Stimulated activated CD8-positive, alpha-beta memory T cell treated with anti-CD3 and anti-CD28 coated beads, Interleukin-7, amount 100 ng/mL, for 24 hours (primary cell): ENCODE data around the gene UBAC2.

Experiments
- DNase-seq: peaks from one replicate; pipeline ENCODE4 v3.0.0-alpha.2; 2020; ENCODE audit warnings: low read depth

Gene UBAC2, protein sequence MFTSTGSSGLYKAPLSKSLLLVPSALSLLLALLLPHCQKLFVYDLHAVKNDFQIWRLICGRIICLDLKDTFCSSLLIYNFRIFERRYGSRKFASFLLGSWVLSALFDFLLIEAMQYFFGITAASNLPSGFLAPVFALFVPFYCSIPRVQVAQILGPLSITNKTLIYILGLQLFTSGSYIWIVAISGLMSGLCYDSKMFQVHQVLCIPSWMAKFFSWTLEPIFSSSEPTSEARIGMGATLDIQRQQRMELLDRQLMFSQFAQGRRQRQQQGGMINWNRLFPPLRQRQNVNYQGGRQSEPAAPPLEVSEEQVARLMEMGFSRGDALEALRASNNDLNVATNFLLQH

DNA sequence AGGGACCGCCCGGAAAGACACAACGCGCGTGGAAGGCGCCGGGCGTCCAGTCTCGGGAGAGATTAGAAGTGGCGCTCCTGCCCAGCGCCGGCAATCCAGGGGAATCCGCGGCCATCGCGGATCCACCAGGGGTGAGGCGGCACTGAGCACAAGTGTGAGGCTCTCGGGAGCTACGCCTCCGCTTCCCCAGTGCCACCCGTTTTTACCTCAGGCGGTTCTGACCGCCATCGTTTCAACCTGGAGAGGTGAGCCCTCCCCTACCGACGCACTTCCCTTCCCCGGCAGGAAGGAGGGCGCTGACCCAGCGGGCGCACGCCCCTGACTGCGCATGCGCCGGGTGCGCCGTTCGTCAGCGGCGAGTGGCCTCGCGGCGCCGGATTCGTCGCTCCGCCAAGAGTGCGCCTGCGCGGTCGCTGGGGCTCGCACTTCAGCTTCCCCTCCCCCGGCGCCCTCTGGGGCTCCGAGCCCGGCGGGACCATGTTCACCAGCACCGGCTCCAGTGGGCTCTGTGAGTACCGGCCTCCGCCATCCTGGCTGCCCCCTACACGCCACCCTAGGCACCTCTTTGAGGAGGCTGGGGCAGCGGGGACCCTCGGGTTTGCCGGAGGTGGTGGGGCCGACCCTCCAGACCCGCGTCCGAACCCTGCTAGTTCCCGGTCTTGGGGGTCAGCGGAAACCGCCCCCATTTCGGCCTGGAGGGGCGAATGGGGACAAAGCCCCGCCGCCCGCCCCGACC, at the start of gene UBAC2:
Gene UBAC2, plus strand, starts transcription at position 423 of the 736 bp plus-strand sequence. Its CDS starts 55 bp downstream, at position 478.
- DNase-seq = peak; percentile 88

DNA sequence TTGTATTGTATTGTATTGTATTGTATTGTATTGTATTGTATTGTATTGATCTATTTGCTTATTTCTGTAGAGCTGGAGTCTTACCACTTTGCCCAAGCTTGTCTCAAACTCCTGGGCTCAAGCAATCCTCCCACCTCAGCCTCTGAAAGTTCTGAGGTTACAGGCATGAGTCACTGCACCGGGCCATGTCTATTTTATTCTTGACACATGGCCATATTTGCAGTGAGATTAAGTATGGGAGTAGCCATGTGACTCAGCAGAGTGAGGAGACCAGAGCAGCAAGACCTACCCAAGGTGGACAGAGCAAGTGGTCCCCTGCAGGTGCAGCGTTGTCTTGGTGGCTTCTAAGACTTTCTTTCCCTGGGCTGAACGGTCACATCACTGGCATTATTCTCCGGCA, 49.1 kb upstream of the UBAC2 start:
- no peak for DNase-seq

DNA sequence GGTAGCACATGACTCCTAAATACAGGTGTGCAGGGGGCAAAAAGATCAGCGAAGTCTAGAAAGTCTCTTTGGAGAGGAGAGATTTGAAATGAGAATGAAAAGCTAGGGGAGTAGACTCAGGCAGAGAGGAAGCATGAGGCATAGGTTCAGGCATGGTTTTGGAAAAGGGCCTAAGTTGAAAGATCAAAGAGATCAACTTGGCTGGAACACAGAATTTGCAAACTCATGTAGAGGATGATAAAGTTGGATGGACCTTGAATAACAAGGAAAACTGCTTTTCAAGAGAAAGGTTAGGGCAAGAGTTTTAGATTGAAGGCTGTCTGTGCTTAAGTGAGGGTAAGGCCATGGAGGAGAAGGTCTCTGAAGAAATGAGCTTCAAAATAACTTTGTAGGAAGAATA, 47.4 kb upstream of the UBAC2 start:
- no peak for DNase-seq

DNA sequence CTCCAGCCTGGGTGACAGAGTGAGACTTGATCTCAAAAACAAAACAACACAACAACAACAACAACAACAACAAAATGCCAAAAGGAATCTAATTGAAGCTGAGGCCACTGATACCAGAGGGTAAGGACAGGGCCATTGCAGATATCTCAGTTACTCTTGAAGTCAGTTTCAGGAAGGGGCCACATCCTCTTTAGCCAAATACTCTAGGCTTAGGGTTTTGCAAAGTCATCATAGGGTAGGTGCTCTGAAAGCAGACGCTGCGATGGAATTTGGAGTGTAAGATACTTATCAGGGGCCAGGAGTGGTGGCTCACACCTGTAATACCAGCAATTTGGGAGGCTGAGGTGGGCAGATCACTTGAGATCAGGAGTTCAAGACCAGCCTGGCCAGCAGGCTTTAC, 46.6 kb upstream of the UBAC2 start:
- DNase-seq = no peak

DNA sequence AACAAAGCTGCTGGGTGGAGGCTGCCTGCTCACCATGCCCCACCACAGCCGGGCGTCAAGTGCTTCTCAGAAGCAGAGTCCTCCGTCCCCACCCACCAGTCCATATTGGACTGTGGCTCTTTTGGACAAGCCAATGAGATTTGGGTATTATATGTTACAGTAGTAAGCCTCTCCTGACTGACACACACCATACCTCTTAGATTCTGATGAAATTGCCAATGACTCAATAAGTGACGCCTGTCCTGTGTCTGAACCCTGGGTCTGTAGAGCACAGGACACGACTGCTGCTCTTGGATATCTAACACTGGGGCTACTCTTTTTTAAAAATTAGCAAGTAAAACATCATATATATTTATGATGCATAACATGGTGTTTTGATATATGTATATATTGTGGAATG, 44.8 kb upstream of the UBAC2 start:
- DNase-seq = no peak

DNA sequence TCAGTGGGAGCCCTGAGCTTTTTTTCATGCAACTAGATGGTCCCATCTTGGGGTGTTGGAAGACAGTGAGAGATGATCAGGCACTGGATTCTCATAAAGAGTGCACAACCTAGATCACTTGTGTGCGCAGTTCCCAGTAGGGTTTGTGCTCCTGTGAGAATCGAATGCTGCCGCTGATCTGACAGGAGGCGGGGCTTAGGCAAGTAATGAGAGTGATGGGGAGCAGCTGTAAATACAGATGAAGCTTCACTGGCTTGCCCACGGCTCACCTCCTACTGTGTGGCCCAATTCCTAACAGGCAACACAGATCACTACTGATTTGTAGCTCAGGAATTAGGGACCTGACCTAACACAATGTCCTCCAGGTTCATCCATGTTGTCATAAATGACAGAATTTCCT, 43.6 kb upstream of the UBAC2 start:
- DNase-seq = no peak

DNA sequence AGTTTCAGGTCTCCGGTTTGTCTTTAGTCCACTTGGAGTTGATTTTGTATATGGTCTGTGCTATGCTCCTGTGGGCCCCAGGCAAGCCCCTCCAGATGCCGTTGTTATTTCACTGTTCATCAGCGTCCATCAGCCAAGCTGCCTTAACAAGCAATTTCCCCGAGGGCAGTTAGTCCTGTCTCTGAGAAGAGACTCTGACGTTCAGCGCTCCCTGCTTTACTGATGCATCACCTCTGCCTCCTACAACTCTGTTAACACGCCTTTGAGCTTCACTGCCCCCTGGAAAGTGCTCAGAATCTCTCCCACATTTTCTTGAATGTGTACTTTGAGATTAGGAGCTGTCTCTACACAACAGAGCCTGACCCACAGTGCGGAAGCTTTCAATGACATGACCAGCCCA, 41.8 kb upstream of the UBAC2 start:
- no peak for DNase-seq

DNA sequence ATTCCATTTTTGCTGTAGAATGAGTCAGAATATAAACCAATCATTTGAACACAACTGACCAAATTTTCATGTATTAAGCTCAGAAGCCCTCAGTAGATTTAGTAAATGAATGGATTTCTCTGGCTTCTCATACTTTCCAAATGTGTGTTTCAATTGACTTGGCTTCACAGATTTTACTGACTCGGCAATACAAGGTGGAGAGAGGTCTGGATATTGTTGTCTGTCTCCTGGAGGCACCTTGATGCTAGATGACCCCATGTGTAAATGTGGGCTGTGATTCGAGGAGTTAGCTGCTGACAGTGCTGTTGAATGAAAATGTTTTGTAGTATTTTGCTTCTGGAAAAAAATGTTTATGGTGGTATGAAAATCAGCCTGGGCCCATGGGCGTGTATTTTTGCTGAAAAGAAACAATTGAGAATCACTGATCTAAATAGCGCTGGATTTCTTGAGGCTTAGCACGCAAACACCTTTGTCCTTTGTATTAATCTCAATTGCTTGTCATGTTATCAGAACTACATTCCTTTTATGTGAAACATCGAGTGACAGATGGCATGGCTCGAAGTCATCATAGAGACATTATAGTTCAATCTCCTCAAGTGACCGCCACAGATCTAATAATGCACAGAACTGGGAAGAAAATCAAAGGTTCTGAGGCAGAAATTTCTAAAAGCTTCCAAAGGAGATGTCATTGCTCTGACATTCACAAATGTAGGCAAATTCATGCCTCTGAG, 41.2 kb upstream of the UBAC2 start:
- DNase-seq = no peak

DNA sequence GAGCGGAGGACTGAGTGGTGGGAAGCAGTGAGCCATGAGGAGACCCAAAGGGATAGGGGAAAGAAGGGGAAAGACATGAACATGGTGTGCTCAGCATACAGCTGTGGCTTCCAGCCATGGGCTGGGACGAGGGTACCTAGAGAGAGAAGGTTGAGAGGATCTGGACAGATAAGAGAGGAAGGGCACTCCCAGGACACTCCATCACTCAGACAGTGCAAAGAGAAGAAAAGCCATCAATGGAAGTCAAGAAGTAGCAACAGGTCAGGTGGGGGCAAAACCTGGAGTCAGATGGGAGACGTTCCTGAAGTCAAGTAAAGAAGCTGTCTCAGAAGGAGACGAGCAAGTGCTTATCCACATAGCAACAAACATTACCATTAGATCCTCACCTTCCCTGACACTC, 40.2 kb upstream of the UBAC2 start:
- no peak for DNase-seq

DNA sequence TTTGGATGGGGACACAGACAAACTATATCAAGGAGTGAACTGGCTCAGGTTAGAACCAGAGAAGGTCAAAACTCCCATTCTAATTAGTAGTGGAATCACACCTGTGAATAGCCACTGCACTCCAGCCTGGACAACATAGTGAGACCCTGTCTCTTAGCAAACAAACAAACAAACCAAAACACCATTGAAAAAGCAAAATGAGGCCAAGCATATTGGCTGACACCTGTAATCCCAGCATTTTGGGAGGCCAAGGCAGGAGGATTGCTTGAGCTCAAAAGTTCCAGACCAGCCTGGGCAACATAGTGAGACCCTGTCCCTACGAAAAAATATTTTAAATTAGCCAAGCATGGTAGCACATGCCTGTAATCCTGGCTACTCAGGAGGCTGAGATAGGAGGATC, 39.1 kb upstream of the UBAC2 start:
- no peak for DNase-seq

DNA sequence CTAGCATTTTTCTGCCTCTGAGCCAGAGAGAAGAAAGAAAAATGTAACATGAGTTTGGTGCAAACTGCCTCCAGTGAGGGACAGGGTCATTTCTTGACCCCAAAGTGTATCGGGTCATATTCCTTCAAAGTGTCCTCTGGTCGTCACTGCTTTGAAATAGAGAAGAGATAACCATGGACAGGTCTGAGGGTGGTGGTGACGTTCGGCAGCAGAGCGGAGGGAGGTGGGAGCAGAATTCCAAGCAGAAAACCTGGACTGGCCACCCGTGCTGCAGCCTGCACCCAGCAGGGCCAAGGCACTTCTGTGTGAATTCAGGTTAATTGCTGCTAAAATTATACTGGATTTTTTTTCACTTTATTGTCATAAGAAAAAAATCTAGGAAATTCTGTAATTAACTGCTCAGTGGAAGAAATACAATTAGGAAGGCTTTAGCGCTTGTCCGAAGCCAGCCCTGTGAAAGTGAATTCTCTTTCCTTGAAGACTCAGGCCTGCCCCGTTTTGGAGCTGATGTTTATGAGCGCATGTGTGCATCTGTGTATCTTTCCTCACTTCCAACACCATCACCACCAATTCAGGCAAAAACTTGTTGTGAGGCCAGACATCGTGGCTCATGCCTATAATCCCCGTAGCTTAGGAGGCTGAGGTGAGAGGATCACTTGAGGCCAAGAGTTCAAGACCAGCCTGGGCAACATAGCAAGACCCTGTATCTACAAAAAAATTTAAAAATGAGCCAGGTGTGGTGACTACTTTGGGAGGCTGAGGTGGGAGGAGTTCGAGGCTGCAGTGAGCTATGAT, 37.9 kb upstream of the UBAC2 start:
- no peak for DNase-seq

DNA sequence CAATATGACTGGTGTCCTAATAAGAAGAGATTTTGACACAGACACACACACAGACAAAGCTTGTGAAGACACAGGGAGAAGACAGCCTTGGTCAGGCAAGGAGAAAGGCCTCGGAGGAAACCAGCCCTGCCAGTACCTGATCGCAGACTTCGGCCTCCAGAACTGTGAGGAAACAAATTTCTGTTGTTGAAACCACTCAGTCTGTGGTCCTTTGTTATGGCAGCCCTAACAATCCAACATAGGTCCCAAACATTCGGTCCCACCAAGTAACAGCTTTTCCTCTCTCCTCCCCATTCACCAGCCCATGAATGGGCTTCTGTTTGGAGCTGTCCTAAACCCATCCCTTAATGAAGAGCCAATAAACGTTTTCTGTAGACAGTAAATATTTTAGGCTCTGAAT, 36.4 kb upstream of the UBAC2 start:
- DNase-seq = no peak

DNA sequence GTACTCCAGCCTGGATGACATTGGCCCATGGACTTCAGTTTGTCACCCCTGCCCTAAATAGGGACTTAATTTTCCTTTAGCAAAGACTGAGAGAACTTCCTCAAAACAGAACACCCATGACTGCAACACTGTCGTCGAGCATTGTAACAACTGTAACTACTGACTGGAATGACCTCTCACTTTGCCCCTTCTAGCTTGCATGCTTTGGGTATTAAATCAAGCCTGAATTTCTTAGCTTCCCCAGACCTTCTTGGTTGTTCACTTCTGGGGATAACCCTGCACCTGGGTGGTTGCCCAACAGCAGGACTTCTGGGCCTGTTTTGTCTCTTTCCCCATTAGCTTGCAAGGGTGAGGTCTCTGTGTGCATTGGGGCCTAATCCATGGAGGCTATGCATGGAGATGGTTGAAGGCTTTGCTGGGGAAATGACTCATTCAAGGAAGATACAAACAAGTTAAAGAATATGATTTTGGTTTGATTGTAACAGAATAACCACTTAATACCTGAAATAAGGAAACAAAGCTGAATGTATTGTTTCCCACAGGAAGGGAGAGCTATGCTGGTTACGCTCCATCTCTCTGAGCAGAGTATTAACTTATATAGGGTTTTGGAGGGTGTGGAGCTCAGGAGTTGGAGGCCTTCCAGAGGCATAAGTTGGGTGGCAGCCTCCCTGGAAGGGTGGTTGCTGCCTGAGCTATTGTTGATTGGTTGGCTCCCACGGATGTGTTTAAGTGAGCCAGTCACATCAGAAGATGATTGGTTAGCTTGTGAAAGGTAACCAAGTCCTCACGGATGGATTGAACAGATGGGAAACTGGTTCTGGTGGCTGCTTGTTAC, 34.7 kb upstream of the UBAC2 start:
- DNase-seq = no peak

DNA sequence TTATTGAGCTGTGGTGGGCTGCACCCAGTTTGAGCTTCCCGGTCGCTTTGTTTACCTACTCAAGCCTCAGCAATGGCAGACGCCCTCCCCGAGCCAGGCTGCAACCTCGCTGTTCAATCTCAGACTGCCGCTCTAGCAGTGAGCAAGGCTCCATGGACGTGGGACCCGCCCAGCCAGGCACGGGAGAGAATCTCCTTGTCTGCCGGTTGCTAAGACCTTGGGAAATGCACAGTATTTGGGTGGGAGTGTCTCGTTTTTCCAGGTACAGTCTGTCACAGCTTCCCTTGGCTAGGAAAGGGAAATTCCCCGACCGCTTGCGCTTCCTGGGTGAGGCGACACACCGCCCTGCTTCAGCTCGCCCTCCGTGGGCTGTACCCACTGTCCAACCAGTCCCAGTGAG, 27.7 kb upstream of the UBAC2 start:
- no peak for DNase-seq

DNA sequence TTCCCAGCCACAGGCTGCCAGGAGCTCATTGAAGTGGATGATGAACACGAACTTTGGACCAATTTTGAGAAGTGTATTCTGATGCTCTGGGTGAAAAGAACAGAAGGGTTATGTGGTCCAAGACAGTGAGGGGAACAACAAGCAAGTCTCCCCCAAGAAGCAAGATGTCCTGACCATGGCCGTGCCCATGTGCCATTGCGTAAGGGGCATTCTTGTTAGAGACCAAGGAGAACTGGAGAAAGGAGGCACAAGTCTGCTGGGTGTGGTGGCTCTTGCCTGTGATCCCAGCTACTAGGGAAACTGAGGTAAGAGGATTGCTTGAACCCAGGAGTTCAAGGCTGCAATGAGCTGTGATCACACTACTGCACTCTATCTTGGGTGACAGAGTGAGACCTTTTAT, 27.0 kb upstream of the UBAC2 start:
- DNase-seq = no peak

DNA sequence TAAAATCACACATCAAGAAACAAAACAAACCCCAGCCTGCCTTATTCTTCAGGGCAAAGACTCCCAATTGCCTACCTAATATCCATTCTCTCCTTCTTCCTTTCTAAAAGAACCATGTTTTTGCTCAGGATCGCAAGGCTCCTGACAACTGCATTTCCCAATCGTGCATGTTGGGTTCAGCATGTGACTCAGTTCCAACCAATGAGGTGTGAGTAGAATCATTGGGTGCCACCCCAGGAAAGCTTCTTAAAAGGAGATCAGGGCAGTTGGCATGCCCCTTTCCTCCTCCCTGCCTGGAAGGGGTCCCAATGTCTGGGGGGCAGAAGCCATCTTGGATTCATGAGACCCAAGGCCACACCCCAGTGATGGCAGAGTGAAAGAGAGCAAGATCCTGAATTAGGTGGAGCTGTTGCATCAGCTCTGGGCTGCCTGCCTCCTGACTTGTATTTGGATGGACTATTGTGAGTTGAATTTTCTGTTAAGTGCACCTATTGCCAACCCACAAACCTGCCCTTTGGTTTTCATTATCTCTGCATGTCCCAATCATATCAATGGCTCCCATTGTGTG, 26.0 kb upstream of the UBAC2 start:
- DNase-seq = no peak

DNA sequence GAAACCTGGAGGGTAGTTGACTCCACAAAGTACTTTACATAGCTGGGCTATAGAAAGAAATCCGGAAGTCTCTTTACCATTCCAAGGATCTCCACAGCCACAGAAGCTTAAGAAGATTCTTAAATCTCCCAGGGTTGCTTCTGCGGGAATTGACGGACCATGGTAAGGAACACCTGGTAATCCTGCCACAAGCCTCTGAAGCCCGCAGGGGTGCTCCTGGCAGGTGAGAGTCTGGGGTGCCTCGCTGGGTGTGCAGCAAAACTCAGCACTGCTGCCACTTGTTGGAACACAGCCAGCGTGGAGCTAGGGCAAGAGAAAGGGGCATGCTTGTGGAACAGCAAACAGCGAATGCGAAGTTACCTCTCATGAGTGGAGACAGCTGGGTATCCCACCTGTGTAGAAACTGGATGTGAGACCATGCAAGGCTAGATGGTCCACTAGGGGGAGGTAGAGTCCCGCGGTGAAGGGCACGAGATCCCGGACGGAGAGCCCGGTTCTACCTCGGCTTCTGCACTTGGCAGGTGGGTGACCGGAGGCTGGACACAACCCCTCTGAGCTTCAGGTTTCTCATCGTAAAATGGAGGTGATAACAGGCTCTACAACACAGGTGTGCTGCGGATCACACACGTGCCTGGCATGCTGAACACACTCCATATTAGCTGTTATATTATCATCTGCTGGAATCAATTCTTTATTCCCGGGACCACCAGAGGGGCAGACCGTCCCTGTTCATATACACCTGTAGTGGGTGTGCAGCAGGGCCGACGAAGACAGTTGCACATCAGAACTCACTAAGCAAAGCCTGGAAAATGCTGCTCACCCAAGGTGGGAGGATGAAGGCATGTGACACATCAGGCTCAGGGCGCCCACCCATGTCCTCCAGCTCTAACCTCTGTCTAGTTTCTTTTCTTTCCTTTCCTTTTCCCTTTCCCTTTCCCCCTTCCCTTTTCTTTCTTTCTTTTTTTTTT, 24.1 kb upstream of the UBAC2 start:
- peak; percentile 51 for DNase-seq

DNA sequence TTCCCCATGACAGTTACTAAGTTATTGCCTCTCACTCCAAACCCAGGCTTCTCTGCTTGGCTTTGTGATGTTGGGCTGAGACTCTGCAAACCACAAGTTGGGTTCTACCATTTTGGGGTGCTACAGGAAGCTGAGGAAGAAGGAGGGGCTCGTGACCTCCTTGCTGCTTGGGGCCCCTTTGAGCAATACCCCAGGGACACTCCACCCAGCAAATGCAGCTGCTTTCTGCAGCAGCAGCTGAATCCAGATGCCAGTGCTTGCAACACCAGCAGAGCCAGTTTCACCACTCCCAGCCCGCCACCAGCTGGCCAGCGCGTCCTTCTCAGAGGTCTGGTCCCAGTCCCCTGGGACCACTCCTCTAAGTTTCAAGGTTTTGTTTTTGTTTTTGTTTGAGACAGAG, 22.0 kb upstream of the UBAC2 start:
- DNase-seq = no peak

DNA sequence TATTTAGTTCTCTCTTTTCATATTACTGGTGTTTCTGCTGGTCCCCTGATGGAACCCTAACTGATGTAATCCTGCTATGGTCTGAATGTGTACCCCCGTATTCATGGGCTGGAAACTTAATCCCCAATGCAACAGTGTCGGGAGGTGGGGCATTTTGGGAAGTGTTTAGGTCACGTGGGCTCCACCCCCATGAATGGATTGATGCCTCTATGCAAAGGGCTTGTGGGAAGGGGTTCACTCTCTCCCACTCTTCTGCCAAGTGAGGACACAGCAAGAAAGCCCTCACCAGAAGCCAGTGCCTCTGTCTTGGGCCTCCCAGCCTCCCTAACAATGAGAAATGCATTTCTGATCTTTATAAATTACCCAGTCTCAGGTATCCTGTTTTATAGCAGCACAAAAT, 21.2 kb upstream of the UBAC2 start:
- DNase-seq = no peak

DNA sequence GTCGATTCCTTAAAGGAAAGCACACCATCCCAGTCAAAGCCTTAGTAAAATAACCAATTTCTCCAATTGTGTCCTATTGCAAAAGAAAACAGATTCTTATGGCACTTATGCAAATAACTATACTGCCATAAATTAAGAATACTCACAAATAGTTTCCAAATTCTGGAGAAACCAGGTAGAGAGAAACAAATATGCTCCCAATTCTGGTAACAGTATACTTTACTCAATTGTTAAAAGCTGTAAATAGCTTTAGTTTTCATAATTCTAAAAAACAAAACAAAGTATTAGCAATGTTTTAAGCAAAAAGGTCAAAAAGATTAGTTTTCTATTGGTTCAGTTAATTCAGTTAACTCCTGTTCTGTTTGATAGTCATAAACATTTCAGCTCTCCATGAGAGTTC, 18.2 kb upstream of the UBAC2 start:
- DNase-seq = no peak
